ENCODE results near the gene NEMP2. TPM values are rescaled to one million over a fixed set of nuclear protein-coding genes. Genes with fewer than 3 reads are reported as not detected.

NEMP2 gene
- total and polyA plus RNA-seq, 2 of the 8 experiments (the other 6 are each of a cell fraction or from before 2014, with no cell fraction given), result 3.1 to 5.3 TPM

- TF ChIP-seq CHD7 (IDR thresholded peaks at IDR 0.05; ENCODE audit: insufficient replicate concordance, low read length) (no peak), SUZ12 (IDR thresholded peaks at IDR 0.05; ENCODE audit: low read length) (no peak), PHF8 (conservative IDR thresholded peaks at IDR 0.05; ENCODE audit: low read depth, low read length) (no peak), HDAC6 (IDR thresholded peaks at IDR 0.05; ENCODE audit: low read depth, low read length) (no peak), GTF2F1 (IDR thresholded peaks at IDR 0.05; ENCODE audit: borderline replicate concordance, low read depth, low read length) (no peak), FOSL1 (IDR thresholded peaks at IDR 0.05; ENCODE audit: insufficient read depth, low read depth, low read length) (no peak), CBX8 (IDR thresholded peaks at IDR 0.05; ENCODE audit: borderline replicate concordance, low read depth, low read length) (no peak), POLR2AphosphoS5 (IDR thresholded peaks at IDR 0.05; ENCODE audit: low read depth, low read length) (no peak), NANOG (IDR thresholded peaks at IDR 0.05; ENCODE audit: insufficient read depth, low read depth, low read length, poor library complexity, severe bottlenecking) (no peak)
Measured at GRCh38 chr2:190458352-190459107, 76.0 kb downstream of the NEMP2 start (continued).

All from H1 (cell line).